ENCODE data around the gene NMNAT3. TPM values are rescaled to one million over a fixed set of nuclear protein-coding genes. Genes with fewer than 3 reads are reported as not detected.

NMNAT3 gene
- total RNA-seq, 4 donors from 2014 or later = 25.0 to 41.7 (median 30.1) TPM

- WGBS = 73% methylated on average over 3 of the region's 3 CpGs
These were observed 29.8 kb downstream of the NMNAT3 start for GRCh38 chr3:139647866-139648435.

GRCh38 chr3:139646512-139646911, 31.3 kb downstream of the NMNAT3 start:
- Histone ChIP-seq H3K36me3 (no peaks in the 10 kb centered on the region), H3K27ac (no peak overlapping the region), H3K4me3 (no peak overlapping the region), H3K9me3 (no peaks in the 10 kb centered on the region), H3K27me3 (no peaks in the 10 kb centered on the region), H3K4me1 (no peaks in the 10 kb centered on the region)
- TF ChIP-seq EP300 (IDR thresholded peaks at IDR 0.05) (no peak), POLR2A (IDR thresholded peaks at IDR 0.05) (no peak), POLR2AphosphoS5 (IDR thresholded peaks at IDR 0.05) (no peak), CTCF (IDR thresholded peaks at IDR 0.05) (no peak)
- no peak for DNase-seq (ENCODE audit: low spot score in 2 of 2)
- WGBS = 90% methylated on average over 4 of the region's 4 CpGs

More at GRCh38 chr3:139647866-139648435, 29.8 kb downstream of the NMNAT3 start:
- no peak overlapping the region for H3K4me3 ChIP-seq
- no peak overlapping the region for H3K27ac ChIP-seq
- DNase-seq (ENCODE audit: low spot score in 2 of 2) = no peak
- H3K27me3 ChIP-seq = no peaks in the 10 kb centered on the region
- no peak for TF ChIP-seq POLR2AphosphoS5 (IDR thresholded peaks at IDR 0.05)
- no peak for TF ChIP-seq EP300 (IDR thresholded peaks at IDR 0.05)
- no peak for TF ChIP-seq CTCF (IDR thresholded peaks at IDR 0.05)
- TF ChIP-seq POLR2A (IDR thresholded peaks at IDR 0.05) = no peak
- no peaks in the 10 kb centered on the region for H3K9me3 ChIP-seq
- peaks cover 12% of the 10 kb centered on the region for H3K4me1 ChIP-seq
- no peaks in the 10 kb centered on the region for H3K36me3 ChIP-seq

GRCh38 chr3:139642996-139643395, 34.8 kb downstream of the NMNAT3 start:
- Histone ChIP-seq H3K9me3 (no peaks in the 10 kb centered on the region), H3K4me3 (no peak overlapping the region), H3K36me3 (no peaks in the 10 kb centered on the region), H3K27ac (no peak overlapping the region), H3K27me3 (no peaks in the 10 kb centered on the region), H3K4me1 (no peaks in the 10 kb centered on the region)
- WGBS = 75% methylated on average over 2 of the region's 2 CpGs
- TF ChIP-seq EP300 (IDR thresholded peaks at IDR 0.05) = no peak
- TF ChIP-seq POLR2AphosphoS5 (IDR thresholded peaks at IDR 0.05) = no peak
- no peak for TF ChIP-seq CTCF (IDR thresholded peaks at IDR 0.05)
- TF ChIP-seq POLR2A (IDR thresholded peaks at IDR 0.05) = no peak
- DNase-seq (ENCODE audit: low spot score in 2 of 2) = no peak

- H3K9me3 ChIP-seq = no peaks in the 10 kb centered on the region
- no peak overlapping the region for H3K4me3 ChIP-seq
- 50% methylated on average over 1 of the region's 1 CpG for WGBS
- H3K4me1 ChIP-seq = no peaks in the 10 kb centered on the region
- TF ChIP-seq CTCF (IDR thresholded peaks at IDR 0.05) (no peak), EP300 (IDR thresholded peaks at IDR 0.05) (no peak), POLR2AphosphoS5 (IDR thresholded peaks at IDR 0.05) (no peak), POLR2A (IDR thresholded peaks at IDR 0.05) (no peak)
- no peaks in the 10 kb centered on the region for H3K36me3 ChIP-seq
- DNase-seq (ENCODE audit: low spot score in 2 of 2) = no peak
- H3K27ac ChIP-seq = no peak overlapping the region
- no peaks in the 10 kb centered on the region for H3K27me3 ChIP-seq
These were observed 37.3 kb downstream of the NMNAT3 start for GRCh38 chr3:139640456-139640855.

GRCh38 chr3:139639662-139640061, 38.1 kb downstream of the NMNAT3 start:
- no peak for DNase-seq (ENCODE audit: low spot score in 2 of 2)
- Histone ChIP-seq H3K9me3 (no peaks in the 10 kb centered on the region), H3K4me1 (no peaks in the 10 kb centered on the region), H3K36me3 (no peaks in the 10 kb centered on the region), H3K4me3 (no peak overlapping the region), H3K27me3 (no peaks in the 10 kb centered on the region), H3K27ac (no peak overlapping the region)
- TF ChIP-seq POLR2A (IDR thresholded peaks at IDR 0.05) (no peak), EP300 (IDR thresholded peaks at IDR 0.05) (no peak), POLR2AphosphoS5 (IDR thresholded peaks at IDR 0.05) (no peak), CTCF (IDR thresholded peaks at IDR 0.05) (no peak)
- WGBS = 67% methylated on average over 1 of the region's 1 CpG
